Fibroblast of villous mesenchyme (primary cell): ENCODE data around the gene CDK4. TPM values are rescaled to one million over a fixed set of nuclear protein-coding genes. Genes with fewer than 3 reads are reported as not detected.
A peak's percentile ranks its signal among the peaks of the same experiment; 100 is the strongest.

Experiments used
- DNase-seq: peaks from one replicate; pipeline ENCODE4 v3.0.0-alpha.2; 2010; ENCODE audit warnings: low read depth
- H3K4me3 ChIP-seq: 2 replicates; pipeline ENCODE4 v1.5.1; 2011; ENCODE audit warnings: low read depth, mild to moderate bottlenecking, low read length
- CTCF ChIP-seq: IDR thresholded peaks from 2 replicates; pipeline ENCODE4 v1.5.1; 2012; ENCODE audit warnings: low read depth, mild to moderate bottlenecking, low read length; ENCODE audit not compliant: insufficient read depth
- total RNA-seq: library from RNA; depleted of rRNA; stranded (reverse); fragments of >200 nt; gene quantifications from 2 replicates; pipeline ENCODE4 v1.2.3, GENCODE V29; 2012

Gene CDK4
- total RNA-seq, 1 donor = 299 TPM

DNA sequence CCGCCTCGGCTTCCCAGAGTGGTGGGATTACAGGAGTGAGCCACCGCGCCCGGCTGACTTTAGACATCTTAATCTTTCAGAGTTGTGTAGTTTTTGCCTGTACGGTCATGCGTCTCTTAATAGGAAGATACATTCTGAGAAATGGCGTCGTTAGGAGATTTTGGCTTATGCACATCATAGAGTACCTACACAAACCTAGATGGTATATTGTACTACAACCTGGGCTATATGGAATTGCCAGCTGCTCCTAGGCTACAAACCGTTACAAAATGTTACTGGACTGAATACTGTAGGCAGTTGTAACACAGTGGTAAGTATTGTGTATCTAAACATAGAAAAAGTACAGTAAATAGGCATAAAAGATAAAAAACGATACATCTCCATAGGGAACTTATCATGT, 31.8 kb upstream of the CDK4 start:
- no peak for DNase-seq

GRCh38 chr12:57783466-57783801, 31.3 kb upstream of the CDK4 start:
- no peak for DNase-seq
- TF ChIP-seq CTCF = no peak
- H3K4me3 ChIP-seq = peak overlapping the region; percentile 72

More for the DNA sequence above, 31.8 kb upstream of the CDK4 start:
- no peak for TF ChIP-seq CTCF
- H3K4me3 ChIP-seq = no peak overlapping the region

DNA sequence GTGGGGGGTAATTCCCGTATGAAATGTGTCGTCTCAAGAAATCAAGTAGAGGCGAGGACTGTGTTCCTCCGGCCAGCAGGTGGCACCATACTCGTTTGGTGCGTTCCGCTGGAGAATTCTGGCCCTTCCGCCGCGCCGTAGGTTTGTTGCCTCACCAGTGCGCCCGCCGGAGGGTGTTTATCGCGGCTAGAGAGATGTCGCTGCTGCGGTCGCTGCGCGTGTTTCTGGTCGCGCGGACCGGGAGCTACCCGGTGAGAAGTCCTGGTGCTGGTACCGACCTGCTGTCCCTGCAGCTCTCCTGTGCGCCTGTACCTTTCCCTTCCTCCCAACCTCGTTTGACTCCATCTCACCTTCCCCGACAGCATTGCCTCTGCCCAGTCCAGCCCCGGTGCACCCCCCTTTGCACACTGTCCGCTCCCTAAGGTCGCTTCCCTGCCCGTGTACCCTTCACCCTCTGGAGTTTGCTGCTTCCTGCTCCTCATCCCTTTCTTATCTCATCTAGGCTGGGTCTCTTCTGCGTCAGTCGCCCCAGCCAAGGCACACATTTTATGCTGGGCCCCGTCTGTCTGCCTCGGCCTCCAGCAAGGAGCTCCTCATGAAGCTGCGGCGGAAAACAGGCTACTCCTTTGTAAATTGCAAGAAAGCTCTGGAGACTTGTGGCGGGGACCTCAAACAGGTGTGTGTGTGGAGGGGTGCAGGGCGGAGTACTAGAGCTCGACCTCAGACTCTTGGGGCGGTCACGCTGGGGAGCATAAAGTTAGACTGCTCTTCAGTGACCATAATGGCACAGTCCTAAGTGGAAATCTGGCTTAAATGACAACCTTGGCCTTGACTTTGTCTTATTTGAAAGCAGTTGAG, 30.7 kb upstream of the CDK4 start, which contains the start of gene TSFM:
TSFM (plus strand) TSS at position 180 of the 858 bp plus-strand sequence; CDS start at position 195, 15 bp downstream.
- peak; percentile 91 for TF ChIP-seq CTCF
- peak; percentile 95 for DNase-seq
- H3K4me3 ChIP-seq = peak within 1 kb of the TSS; percentile 72

DNA sequence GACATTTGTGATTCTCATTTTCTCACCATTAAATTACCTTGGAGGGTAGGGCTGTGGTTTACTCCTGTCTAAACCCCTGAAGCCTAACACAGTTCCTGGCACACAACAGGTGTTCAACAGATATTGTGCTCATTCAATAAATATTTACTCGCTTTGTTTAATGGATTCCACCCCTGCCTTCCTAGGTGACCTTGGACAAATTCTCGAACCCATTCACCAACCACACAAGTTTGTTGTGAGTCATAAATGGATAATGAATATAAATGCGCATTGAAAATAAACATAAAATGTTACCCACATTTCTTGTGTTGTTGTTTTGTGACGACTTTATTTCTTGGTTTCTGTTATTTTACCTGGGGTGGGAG, 30.1 kb upstream of the CDK4 start:
- TF ChIP-seq CTCF = no peak
- DNase-seq = no peak
- no peak overlapping the region for H3K4me3 ChIP-seq

DNA sequence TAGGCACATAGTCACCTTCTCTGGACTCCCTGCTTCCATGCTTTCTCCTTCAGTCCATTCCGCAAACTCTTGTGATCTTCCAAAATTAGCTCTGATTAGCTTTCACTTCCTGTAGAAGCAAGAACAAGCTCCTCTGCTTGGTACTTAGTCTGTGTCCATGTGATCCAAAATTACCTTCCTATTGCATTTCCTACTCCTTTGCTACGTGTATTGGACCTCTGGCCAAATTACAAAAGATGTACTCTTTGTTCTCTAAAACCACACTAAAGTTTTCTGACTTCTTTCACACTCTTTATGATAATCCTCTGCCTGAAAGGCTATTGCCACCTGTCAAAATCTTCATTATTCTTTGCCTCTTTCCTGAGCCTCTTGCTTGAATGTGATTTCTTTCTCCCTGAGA, 29.7 kb upstream of the CDK4 start:
- TF ChIP-seq CTCF = no peak
- H3K4me3 ChIP-seq = no peak overlapping the region

DNA sequence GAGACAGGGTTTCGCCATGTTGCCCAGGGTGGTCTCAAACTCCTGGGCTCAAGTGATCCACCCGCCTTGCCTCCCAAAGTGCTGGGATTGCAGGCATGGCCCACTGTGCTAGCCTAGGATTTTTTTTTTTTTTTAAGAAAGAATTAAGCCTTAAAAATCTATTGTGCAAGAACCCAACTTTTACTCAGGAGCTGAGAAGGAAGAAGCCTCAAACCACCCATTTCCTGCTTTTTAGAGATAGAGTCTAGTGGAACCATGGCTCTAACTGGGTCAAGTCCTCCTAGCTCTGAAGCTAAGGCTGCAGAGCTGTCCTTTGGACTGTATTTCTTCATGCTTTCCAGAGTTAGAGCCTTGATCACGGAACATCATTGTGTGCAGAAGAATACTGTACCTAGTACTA, 29.1 kb upstream of the CDK4 start:
- H3K4me3 ChIP-seq = no peak overlapping the region
- TF ChIP-seq CTCF = no peak
- DNase-seq = no peak

More for the DNA sequence above, 29.7 kb upstream of the CDK4 start:
- DNase-seq = no peak
